Measurements from ENCODE around the gene KCMF1. TPM values are rescaled to one million over a fixed set of nuclear protein-coding genes. Genes with fewer than 3 reads are reported as not detected.

Gene KCMF1
- total and polyA plus RNA-seq, 9 of the 15 experiments (the other 6 are each of a cell fraction or from before 2014, with no cell fraction given) = 6.8 to 88.2 (median 46.5) TPM

DNA sequence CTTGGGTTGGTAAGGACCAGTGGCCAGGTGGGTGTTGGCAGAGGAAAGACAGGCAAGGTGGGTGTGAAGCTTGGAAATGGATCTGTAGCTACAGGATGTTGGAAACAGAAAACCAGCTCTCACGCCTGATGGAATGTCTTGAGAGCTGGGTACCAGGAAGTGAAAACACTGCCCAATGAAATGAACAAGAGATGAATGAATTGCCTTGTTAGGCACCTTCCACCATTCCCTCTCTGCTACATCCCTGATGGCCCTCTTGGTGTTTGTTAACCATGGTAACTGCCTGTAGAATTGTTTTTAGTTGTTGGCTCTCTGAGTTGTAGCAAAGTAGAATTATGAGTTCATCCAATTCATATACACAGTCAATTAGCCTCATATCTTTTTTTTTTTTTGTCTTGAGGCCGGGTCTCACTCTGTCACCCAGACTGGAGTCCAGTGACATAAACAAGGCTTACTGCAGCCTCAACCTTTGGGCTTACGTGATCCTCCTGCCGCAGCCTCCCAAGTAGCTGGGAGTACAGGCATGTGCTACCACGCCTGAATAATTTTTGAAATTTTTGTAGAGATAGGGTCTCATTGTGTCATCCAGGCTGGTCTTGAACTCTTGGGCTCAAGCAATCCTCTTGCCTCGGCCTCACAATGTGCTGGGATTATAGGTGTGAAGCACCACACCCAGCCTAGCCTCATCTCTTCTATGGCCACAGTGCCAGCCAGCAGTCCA lies 9.5 kb downstream of the KCMF1 start (continued):
- TF ChIP-seq RFX5 (IDR thresholded peaks at IDR 0.05; ENCODE audit: low read depth, low read length) = no peak

DNA sequence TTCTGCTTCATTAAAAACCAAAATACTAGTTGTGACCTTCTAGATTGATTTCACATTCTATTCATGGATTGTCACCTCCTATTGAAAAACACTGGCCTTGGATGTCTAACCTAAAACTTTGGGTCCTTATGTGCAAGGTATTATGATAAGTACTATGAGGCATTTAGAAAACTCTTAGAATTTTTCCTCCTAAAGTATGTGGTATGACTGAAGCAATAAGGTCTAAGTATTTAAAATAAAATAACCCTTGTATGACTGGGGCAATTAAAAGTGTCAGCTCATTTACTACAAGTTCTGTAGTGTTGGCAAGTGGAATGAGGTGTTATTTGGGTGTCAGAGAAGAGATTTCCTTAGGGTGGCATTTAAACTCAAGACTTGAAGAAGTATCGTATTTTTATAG lies 15.1 kb downstream of the KCMF1 start:
- TF ChIP-seq EZH2 (IDR thresholded peaks at IDR 0.05; ENCODE audit: borderline replicate concordance, low read depth, low read length) = no peak
- TF ChIP-seq, protein P1, sequence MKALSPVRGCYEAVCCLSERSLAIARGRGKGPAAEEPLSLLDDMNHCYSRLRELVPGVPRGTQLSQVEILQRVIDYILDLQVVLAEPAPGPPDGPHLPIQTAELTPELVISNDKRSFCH (CRISPR knock-in tag; IDR thresholded peaks at IDR 0.05) = no peak
- TF ChIP-seq, protein P1 (tag; IDR thresholded peaks at IDR 0.05) = no peak
- TF ChIP-seq MYBL2 (IDR thresholded peaks at IDR 0.05; ENCODE audit: low read depth) = no peak
- no peak for TF ChIP-seq MYBL2 (CRISPR knock-in tag; IDR thresholded peaks at IDR 0.05; ENCODE audit: borderline replicate concordance)
- no peak for TF ChIP-seq MEIS2 (IDR thresholded peaks at IDR 0.05; ENCODE audit: partially characterized antibody)
- no peak for TF ChIP-seq ZKSCAN3 (CRISPR knock-in tag; IDR thresholded peaks at IDR 0.05)
- TF ChIP-seq, protein P2, sequence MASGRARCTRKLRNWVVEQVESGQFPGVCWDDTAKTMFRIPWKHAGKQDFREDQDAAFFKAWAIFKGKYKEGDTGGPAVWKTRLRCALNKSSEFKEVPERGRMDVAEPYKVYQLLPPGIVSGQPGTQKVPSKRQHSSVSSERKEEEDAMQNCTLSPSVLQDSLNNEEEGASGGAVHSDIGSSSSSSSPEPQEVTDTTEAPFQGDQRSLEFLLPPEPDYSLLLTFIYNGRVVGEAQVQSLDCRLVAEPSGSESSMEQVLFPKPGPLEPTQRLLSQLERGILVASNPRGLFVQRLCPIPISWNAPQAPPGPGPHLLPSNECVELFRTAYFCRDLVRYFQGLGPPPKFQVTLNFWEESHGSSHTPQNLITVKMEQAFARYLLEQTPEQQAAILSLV (tag; IDR thresholded peaks at IDR 0.05) = no peak
- no TSS peak for BruUV-seq (replicated peaks)
- Histone ChIP-seq H3K9me1 (ENCODE audit: control insufficient read depth, insufficient read depth, low read length) (no peaks in the 10 kb centered on the region), H3K27me3 (ENCODE audit: control insufficient read depth in 2 of 2, insufficient read depth in 2 of 2, low read length in 2 of 2) (no peaks in the 10 kb centered on the region), H3K36me3 (ENCODE audit: control insufficient read depth, insufficient read depth, low read length) (peaks cover 8% of the 10 kb centered on the region; the same call in 1 of the 3 replicates), H3K79me2 (ENCODE audit: control insufficient read depth, insufficient read depth, low read length) (peaks cover 97% of the 10 kb centered on the region), H3K27ac (ENCODE audit: extremely low read depth, low read depth, low read length) (no peak overlapping the region), H3K4me2 (ENCODE audit: insufficient read depth, low read length) (no peak overlapping the region), H2AFZ (ENCODE audit: low read depth, low read length) (no peak overlapping the region), H4K20me1 (replicated peaks; ENCODE audit: control insufficient read depth, insufficient read depth, low read length) (peaks cover 28% of the 10 kb centered on the region), H3K4me1 (replicated peaks in 1 of 2; ENCODE audit: control insufficient read depth in 2 of 2, insufficient read depth in 2 of 2, low read length in 2 of 2) (peaks cover 13% of the 10 kb centered on the region in 2 experiments; a peak in 4 of 5 replicates), H3K9me3 (replicated peaks; ENCODE audit: control insufficient read depth, insufficient read depth, low read depth, low read length) (no peaks in the 10 kb centered on the region), H3K9ac (ENCODE audit: insufficient read depth in 1 of 2, low read depth in 2 of 2, low read length in 2 of 2) (no peak overlapping the region), H3K4me3 (no peak overlapping the region)
- POLR2A ChIA-PET = interaction anchor here (1.4 kb wide), 1 partner anchor 9 kb away, joined by 3 read pairs; no protein-coding TSS in a partner anchor
- CTCF ChIA-PET (ENCODE audit: low intra/inter-chr PET ratio) = no interaction called here
- WGBS (ENCODE audit: insufficient coverage, low coverage, missing lambda C conversion rate) = 100% methylated on average over 1 of the region's 1 CpG
- intact Hi-C loops (cut with micrococcal nuclease) (no loop called here), in situ Hi-C loops (cut with MboI) (no loop called here)
- DNase-seq (ENCODE audit: extremely low read depth in 1 of 4, low spot score in 3 of 4) (no peak), FAIRE-seq (peak; percentile 19), ATAC-seq (no peak)

All from K562 (cell line).